Inflammatory macrophage treated with lipopolysaccharide for 1 hour (primary cell): ENCODE measurements around the gene CCZ1.
"Not testable (repeated sequence)": the region's sequence is repeated elsewhere in the genome, so short reads cannot be mapped to it uniquely, and the experiment has no call there.

Experiments
- DNase-seq, 2 donors: peaks; one replicate each; pipeline ENCODE4 v3.0.0-alpha.2; 2020 to 2022

Gene CCZ1

GRCh38 chr7:5898480-5899224 is at the start of gene CCZ1:
TSS of gene CCZ1 (plus strand) at chr7:5898733. CDS start at chr7:5898800, 67 bp downstream.
- peak; percentile 32 to 40 for DNase-seq

GRCh38 chr7:5850944-5851343 is 47.6 kb upstream of the CCZ1 start:
- DNase-seq = no peak

- DNase-seq = no peak
These were observed 43.8 kb upstream of the CCZ1 start for GRCh38 chr7:5854738-5855137.

GRCh38 chr7:5857041-5857575 is 41.4 kb upstream of the CCZ1 start:
- not testable (repeated sequence) for DNase-seq

GRCh38 chr7:5858494-5858893 is 40.0 kb upstream of the CCZ1 start:
- DNase-seq = not testable (repeated sequence)

GRCh38 chr7:5861281-5861680 is 37.3 kb upstream of the CCZ1 start:
- DNase-seq = not testable (repeated sequence)

GRCh38 chr7:5862753-5863366 is 35.7 kb upstream of the CCZ1 start:
- not testable (repeated sequence) for DNase-seq

GRCh38 chr7:5865279-5865931 is 33.1 kb upstream of the CCZ1 start:
- DNase-seq = peak; percentile 26 to 32

GRCh38 chr7:5867060-5867459 is 31.5 kb upstream of the CCZ1 start:
- no peak for DNase-seq

GRCh38 chr7:5868928-5869341 is 29.6 kb upstream of the CCZ1 start:
- DNase-seq = not testable (repeated sequence)

GRCh38 chr7:5869691-5870090 is 28.8 kb upstream of the CCZ1 start:
- no peak for DNase-seq

- no peak for DNase-seq
These were observed 28.2 kb upstream of the CCZ1 start for GRCh38 chr7:5870311-5870710.

GRCh38 chr7:5872326-5872725 is 26.2 kb upstream of the CCZ1 start:
- DNase-seq = no peak

- not testable (repeated sequence) for DNase-seq
These were observed 18.9 kb upstream of the CCZ1 start for GRCh38 chr7:5879591-5879990.

- DNase-seq = not testable (repeated sequence)
These were observed 18.4 kb upstream of the CCZ1 start for GRCh38 chr7:5880106-5880505.

- DNase-seq = not testable (repeated sequence)
These were observed 14.1 kb upstream of the CCZ1 start for GRCh38 chr7:5884431-5884830.

GRCh38 chr7:5888021-5888420 is 10.5 kb upstream of the CCZ1 start:
- DNase-seq = not testable (repeated sequence)

GRCh38 chr7:5890244-5890643 is 8.3 kb upstream of the CCZ1 start:
- not testable (repeated sequence) for DNase-seq

- DNase-seq = no peak
These were observed 6.0 kb upstream of the CCZ1 start for GRCh38 chr7:5892498-5892897.

GRCh38 chr7:5897369-5897919 is 1.1 kb upstream of the CCZ1 start:
- DNase-seq = not testable (repeated sequence)

- not testable (repeated sequence) for DNase-seq
These were observed 4.5 kb downstream of the CCZ1 start for GRCh38 chr7:5903002-5903401.

- DNase-seq = not testable (repeated sequence)
These were observed 6.2 kb downstream of the CCZ1 start for GRCh38 chr7:5904726-5905125.

GRCh38 chr7:5908835-5909234 is 10.3 kb downstream of the CCZ1 start:
- not testable (repeated sequence) for DNase-seq
